Right renal pelvis (tissue), 4 donors: ENCODE data around the gene USP12. TPM values are rescaled to one million over a fixed set of nuclear protein-coding genes. Genes with fewer than 3 reads are reported as not detected.
"Not testable (repeated sequence)": the region's sequence is repeated elsewhere in the genome, so short reads cannot be mapped to it uniquely, and the experiment has no call there.

Source experiments
- DNase-seq, 4 donors: peaks; one replicate each; pipeline ENCODE4 v3.0.0-alpha.2; 2013; ENCODE audit warnings: low read depth in 4 of 4, low spot score in 3 of 4, missing footprints in 1 of 4
- polyA plus RNA-seq, 4 donors: library from polyadenylated mRNA; unstranded; fragments of 120-200 nt; gene quantifications; one replicate each; pipeline ENCODE4 v1.2.1, GENCODE V29; 2013; ENCODE audit not compliant: insufficient read length in 4 of 4

USP12 gene, protein sequence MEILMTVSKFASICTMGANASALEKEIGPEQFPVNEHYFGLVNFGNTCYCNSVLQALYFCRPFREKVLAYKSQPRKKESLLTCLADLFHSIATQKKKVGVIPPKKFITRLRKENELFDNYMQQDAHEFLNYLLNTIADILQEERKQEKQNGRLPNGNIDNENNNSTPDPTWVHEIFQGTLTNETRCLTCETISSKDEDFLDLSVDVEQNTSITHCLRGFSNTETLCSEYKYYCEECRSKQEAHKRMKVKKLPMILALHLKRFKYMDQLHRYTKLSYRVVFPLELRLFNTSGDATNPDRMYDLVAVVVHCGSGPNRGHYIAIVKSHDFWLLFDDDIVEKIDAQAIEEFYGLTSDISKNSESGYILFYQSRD
- polyA plus RNA-seq, result 10 to 100 TPM; 29.6 to 40.8 (median 38.9) TPM

DNA sequence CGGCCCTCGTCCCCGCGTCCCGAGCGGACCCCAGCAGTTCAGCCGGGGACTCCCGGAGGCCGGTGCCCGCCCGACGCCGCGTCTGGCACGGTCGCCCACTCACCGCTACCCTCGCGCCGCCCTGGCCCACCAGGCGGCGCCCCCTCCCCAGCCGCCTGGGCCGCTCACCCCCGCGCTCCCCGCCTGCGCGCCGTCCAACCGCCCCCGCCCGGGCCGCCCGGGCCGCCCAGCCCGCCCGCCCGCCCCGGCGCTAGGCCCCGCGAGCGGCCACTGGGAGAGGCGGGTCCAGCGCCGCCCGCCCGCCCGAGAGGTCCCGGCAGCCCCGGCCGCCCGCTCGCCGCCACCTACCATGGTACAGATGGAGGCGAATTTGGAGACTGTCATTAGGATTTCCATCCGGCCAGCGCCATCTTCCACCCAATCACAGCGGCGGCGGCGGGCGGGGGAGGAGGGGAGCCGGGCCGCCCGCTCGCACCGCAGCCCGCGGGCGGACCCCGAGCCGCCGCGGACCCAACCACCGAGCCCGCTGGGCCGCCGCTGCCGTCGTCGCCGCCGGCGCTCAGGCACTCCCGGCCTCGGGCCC is at the start of gene USP12:
USP12 (minus strand) TSS at position 568 of the 583 bp plus-strand sequence; CDS start at position 396, 172 bp downstream.
- peak in 2 of 4 donors; percentile 7 to 28 for DNase-seq

DNA sequence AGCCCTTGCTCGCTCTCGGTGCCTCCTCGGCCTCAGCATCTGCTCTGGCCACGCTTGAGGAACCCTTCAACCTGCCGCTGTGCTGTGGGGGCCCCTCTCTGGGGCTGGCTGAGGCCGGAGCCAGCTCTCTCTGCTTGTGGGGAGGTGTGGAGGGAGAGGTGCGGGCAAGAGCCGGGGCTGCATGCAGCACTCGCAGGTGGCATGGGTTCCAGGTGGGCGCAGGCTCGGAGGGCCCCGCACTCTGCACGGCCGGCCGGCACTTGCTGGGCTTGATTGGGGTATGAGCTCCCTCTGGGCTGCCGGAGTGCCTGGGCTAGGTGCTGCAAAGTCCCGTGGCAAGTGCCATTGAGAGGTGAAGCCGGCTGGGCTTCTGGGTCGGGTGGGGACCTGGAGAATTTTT is 48.0 kb upstream of the USP12 start:
- DNase-seq, result no peak

GRCh38 chr13:27218861-27219260 is 47.2 kb upstream of the USP12 start:
- not testable (repeated sequence) for DNase-seq

- DNase-seq, result not testable (repeated sequence)
These were observed 46.2 kb upstream of the USP12 start for GRCh38 chr13:27217791-27218190.

- not testable (repeated sequence) for DNase-seq
These were observed 41.8 kb upstream of the USP12 start for GRCh38 chr13:27213386-27213785.

- DNase-seq, result no peak
These were observed 40.3 kb upstream of the USP12 start for GRCh38 chr13:27211771-27212364.

DNA sequence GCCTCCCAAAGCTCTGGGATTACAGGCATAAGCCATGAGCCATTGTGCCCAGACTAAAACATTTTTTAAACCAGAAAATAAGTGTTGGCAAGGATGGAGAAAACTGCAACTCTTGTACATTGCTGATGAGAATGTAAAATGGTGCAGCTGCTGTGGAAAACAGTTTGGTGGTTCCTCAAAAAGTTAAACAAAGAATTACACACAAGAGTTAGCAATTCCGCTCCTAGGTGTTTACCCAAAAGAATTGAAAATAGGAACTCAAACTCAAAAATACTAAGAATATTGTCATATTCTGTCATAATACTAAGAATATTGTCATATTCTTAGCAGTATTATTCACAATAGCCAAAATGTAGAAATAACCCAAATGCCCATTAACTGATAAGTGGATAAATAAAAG is 39.7 kb upstream of the USP12 start:
- DNase-seq, result no peak

DNA sequence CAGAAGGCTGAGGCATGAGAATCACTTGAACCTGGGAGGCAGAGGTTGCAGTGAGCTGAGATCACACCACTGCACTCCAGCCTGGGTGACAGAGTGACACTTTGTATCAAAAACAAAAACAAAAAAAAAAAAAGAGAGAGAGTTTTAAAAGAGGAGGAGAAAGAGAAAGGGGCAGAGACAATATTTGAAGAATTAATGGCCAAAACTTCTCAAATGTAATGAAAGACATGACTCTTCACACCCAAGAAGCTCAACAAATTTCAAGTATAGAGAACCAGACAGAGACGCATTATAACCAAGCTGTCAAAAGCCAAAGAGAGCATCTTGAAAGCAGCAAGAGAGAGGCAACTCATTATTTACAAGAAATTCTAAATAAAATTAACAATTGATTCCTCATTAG is 36.9 kb upstream of the USP12 start:
- no peak for DNase-seq

- DNase-seq, result no peak
These were observed 32.2 kb upstream of the USP12 start for GRCh38 chr13:27203854-27204253.

DNA sequence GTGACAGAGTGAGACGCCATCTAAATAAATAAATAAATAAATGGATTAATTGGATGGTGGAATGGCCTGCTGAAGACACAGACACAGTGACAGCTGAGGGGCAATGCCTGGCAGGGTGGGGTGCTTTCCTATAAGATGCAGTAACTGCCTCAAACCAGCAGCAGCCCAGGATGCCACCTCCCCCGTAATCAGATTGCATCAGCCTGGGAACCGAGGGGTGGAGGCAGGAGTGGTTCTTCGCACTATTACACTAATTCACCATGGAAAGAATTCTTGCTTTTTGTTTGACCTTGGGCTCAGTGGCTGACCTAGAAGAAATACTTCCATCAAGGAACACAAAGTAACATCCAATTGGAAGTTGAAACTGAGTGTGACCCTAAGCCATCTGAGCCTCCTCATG is 31.6 kb upstream of the USP12 start:
- DNase-seq, result no peak

DNA sequence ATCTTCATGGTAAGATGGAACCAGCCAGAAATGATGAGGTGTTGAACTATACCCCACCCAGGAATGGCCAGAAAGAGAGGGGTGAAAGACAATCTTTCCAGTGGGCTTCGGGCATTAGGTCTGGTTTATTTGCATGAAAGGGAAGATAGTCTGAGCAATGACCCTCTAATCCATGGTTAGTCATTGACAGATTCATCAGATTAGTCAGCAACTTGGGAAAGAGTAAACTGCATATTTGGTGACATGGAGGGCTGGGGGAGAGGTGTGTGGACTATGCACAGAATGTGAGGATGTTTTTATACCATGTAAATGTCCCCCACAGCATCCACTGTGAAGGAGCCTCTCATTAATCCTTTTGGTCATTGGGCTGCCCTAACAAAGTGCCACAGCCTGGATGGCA is 30.1 kb upstream of the USP12 start:
- no peak for DNase-seq

DNA sequence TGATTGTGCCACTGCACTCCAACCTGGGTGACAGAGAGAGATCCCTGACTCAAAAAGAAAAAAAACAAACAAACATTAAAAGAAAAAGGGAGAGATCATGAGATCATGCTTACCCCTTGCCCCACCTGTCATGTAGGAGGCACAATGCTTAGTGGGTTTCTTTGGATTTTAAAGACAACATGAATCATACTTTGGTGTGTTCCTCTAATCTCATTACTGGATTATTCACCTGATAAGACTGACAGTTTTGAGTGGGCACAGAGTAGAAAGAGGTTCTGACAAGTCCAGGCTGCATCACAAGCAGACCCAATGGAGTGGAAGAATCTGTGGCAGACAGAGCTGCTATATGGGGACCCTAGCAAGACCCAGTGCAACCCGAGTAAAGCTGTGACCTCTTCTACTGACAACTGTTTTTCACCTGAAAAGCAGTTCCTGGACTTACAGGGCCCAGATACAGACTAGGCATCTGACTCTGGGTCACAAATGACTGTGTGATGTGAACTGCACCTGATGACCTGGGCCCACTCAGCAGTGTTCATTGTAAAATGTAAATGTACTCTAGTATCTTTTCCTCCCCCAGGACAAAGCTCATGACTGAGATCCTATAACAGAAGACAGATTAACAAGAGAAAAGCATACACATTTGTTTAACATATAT is 28.9 kb upstream of the USP12 start:
- DNase-seq, result no peak

DNA sequence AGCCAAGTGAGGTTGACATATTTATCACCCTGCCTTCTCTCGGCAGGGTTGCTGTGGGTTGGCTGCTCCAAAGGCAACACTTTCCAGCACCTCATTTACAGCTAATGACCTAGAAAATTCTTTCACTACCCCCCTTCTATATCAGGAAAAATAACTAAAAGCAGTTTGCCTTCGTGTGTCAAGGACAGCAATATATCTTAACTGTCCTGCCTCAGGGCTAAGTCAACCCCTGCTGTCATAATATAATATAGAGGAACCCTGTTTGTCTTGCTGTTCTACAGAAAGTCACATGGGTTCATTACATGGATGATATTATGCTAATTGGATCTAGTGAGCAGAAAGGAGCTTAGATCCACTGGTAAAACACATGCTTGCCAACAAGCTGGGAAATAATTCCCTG is 28.1 kb upstream of the USP12 start:
- DNase-seq, result no peak

DNA sequence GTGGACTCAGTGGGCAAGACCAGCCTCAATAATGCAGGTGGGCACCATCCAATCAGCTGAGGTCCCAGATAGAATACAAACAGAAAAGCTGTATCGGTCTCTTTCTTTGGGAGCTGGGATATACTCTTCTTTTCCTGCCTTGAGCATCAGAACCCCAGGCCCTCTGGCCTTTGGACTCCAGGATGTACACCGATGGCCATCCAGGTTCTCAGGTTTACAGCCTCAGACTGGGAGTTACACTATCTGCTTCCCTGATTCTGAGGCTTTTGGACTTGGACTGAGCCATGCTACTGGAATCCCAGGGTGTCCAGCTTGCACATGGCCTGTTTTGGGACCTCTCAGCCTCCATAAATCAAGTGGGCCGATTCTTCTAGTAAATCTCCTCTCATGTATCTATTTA is 27.6 kb upstream of the USP12 start:
- no peak for DNase-seq

- no peak for DNase-seq
These were observed 23.5 kb upstream of the USP12 start for GRCh38 chr13:27194895-27195764.

DNA sequence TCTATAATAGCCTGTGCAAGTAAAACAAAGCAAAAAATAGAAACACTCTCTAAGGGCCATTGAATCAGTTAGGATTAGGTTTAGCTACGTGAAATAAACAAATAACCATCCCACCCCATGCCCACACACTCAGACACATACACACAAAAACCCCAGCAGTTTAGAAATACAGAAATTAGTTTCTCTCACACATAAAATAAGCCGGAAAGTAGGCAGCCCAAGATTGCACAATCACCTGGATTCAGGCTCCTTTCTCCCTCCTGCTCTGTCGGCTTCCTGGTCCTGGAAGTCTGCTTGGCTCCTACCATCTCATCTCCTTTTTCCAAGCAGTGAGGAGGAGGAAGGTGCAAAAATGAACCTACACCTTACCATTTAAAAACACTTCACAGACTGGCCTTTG is 22.6 kb upstream of the USP12 start:
- DNase-seq, result no peak

DNA sequence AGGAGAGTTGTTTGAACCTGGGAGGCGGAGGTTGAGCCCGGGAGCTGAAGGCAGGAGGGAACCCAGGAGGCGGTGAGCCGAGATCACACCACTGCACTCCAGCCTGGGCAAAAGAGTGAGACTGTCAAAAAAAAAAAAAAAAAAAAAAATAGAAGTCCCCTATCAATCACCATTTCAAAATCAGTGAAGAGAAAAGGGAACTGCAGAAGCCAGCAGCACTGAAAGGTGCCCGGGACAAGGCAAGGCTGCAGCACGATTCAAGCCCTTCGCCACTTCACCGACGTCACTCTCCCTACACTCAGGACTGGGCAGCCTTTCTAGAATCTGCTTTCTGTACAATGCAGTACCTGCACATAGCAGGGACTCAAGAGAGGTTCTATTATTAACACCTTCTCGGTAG is 21.9 kb upstream of the USP12 start:
- DNase-seq, result no peak

DNA sequence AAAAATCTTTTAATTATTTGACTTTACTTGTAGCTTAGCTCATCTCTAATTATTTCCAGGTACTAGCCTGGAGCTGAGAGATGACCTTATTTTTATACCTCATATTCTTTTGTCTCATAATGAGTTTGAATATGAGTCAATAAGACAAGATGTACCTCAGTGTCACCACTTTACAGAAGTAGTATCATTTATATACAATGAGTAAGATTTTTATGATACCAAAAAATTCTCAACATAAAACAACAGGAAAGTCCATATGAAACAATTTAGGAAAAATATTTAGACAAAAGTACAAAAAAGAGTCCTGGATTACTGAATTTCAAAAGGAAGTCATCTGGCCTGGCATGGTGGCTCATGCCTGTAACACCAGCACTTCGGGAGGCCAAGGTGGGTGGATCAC is 21.4 kb upstream of the USP12 start:
- no peak for DNase-seq

GRCh38 chr13:27192367-27192766 is 20.8 kb upstream of the USP12 start:
- DNase-seq, result not testable (repeated sequence)

DNA sequence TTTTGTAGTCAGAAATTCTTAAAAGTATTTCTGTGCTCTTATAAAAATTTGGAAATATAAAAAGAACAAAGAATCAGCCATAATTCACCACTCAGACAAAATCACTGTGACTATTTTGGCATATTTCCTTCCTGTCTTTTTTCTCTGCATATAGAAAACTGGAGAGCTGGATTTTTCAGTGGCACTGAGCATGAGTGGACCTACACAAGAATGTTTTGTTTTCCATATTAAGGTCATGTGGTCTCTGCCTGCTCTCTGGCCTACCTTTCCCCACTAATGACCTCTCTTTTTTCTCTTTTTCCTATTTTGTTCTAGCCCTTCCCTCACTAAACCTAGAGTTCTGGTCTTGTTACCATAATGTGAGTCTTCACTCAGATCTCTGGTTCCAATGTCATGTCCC is 17.6 kb upstream of the USP12 start:
- no peak for DNase-seq
